GM19438 (cell line): ENCODE measurements around the gene HS6ST1.
"Not testable (repeated sequence)": the region's sequence is repeated elsewhere in the genome, so short reads cannot be mapped to it uniquely, and the experiment has no call there.

Experiments
- ATAC-seq: cut with Tn5 transposase; IDR thresholded peaks from one replicate; pipeline ENCODE4 v1.9.1; 2021; ENCODE audit warnings: low read depth; ENCODE audit not compliant: unreplicated experiment

HS6ST1 gene

GRCh38 chr2:128322715-128323554 is 4.3 kb upstream of the HS6ST1 start:
- ATAC-seq, result no peak

GRCh38 chr2:128321784-128322714 is 3.4 kb upstream of the HS6ST1 start:
- peak; percentile 42 for ATAC-seq

- no peak for ATAC-seq
These were observed 2.5 kb upstream of the HS6ST1 start for GRCh38 chr2:128320906-128321771.

- no peak for ATAC-seq
These were observed 1.7 kb upstream of the HS6ST1 start for GRCh38 chr2:128320192-128320905.

GRCh38 chr2:128319631-128320191 is 1.0 kb upstream of the HS6ST1 start:
- no peak for ATAC-seq

GRCh38 chr2:128318245-128318644 is 423 bp downstream of the HS6ST1 start:
- ATAC-seq, result peak; percentile 13

GRCh38 chr2:128317899-128318225 is 806 bp downstream of the HS6ST1 start:
- not testable (repeated sequence) for ATAC-seq

- peak; percentile 38 for ATAC-seq
These were observed 1.3 kb downstream of the HS6ST1 start for GRCh38 chr2:128317181-128317898.

- ATAC-seq, result no peak
These were observed 1.9 kb downstream of the HS6ST1 start for GRCh38 chr2:128316777-128317180.

- ATAC-seq, result no peak
These were observed 2.6 kb downstream of the HS6ST1 start for GRCh38 chr2:128315829-128316776.

- no peak for ATAC-seq
These were observed 3.4 kb downstream of the HS6ST1 start for GRCh38 chr2:128315122-128315828.

GRCh38 chr2:128314348-128315121 is 4.1 kb downstream of the HS6ST1 start:
- no peak for ATAC-seq

GRCh38 chr2:128313931-128314347 is 4.7 kb downstream of the HS6ST1 start:
- ATAC-seq, result no peak

- no peak for ATAC-seq
These were observed 5.4 kb downstream of the HS6ST1 start for GRCh38 chr2:128313091-128313836.

- no peak for ATAC-seq
These were observed 6.3 kb downstream of the HS6ST1 start for GRCh38 chr2:128312411-128312810.
